HUES48 (cell line): Measurements from ENCODE around the gene IL23R.

Source experiments
- H3K27ac ChIP-seq: one replicate; pipeline ENCODE4 v1.7.0; 2013; ENCODE audit warnings: low read depth, low read length, inconsistent platforms
- H3K27me3 ChIP-seq: 2 replicates; pipeline ENCODE4 v1.6.1; 2013; ENCODE audit warnings: mild to moderate bottlenecking, low read length; ENCODE audit not compliant: control insufficient read depth, insufficient read depth
- H3K36me3 ChIP-seq: 2 replicates; pipeline ENCODE4 v1.6.1; 2013; ENCODE audit warnings: low read length; ENCODE audit not compliant: control insufficient read depth, insufficient read depth
- H3K4me1 ChIP-seq: 2 replicates; pipeline ENCODE4 v1.6.1; 2013; ENCODE audit warnings: mild to moderate bottlenecking, low read length; ENCODE audit not compliant: control insufficient read depth, insufficient read depth
- H3K4me3 ChIP-seq: 2 replicates; pipeline ENCODE4 v1.5.1; 2013; ENCODE audit warnings: mild to moderate bottlenecking, low read depth, low read length
- H3K9ac ChIP-seq: 2 replicates; pipeline ENCODE4 v1.6.1; 2013; ENCODE audit warnings: mild to moderate bottlenecking, low read depth, low read length, moderate library complexity
- H3K9me3 ChIP-seq: 2 replicates; pipeline ENCODE4 v1.6.1; 2013; ENCODE audit warnings: low read length; ENCODE audit not compliant: control insufficient read depth, insufficient read depth

The IL23R gene

DNA sequence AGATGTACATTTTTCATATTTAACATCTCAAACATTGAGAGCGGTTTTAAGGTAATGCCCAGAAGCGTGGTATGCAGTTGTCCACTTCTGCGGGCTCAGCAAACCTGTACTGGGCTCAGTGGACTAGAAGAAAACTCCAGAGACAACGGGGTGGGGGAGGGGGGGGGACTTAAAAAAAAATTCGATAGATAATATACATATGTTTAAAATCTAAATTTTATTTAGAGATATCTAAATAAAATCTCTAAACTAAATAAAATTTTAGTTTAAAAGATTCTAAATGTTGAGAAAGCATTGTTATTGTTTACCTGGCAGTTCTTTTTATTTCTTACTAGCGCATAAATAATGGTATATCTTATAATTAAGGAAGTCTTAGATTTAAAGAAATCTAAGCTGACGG lies 140.3 kb downstream of the IL23R start:
- no peaks in the 10 kb centered on the region for H3K9me3 ChIP-seq
- H3K27ac ChIP-seq = no peak overlapping the region
- peaks cover 28% of the 10 kb centered on the region for H3K27me3 ChIP-seq
- H3K4me3 ChIP-seq = no peak overlapping the region
- 0 out of 2 replicates have a peak, but pooled peaks cover 4% of the 10 kb centered on the region for H3K4me1 ChIP-seq
- no peak overlapping the region for H3K9ac ChIP-seq
- no peaks in the 10 kb centered on the region for H3K36me3 ChIP-seq

DNA sequence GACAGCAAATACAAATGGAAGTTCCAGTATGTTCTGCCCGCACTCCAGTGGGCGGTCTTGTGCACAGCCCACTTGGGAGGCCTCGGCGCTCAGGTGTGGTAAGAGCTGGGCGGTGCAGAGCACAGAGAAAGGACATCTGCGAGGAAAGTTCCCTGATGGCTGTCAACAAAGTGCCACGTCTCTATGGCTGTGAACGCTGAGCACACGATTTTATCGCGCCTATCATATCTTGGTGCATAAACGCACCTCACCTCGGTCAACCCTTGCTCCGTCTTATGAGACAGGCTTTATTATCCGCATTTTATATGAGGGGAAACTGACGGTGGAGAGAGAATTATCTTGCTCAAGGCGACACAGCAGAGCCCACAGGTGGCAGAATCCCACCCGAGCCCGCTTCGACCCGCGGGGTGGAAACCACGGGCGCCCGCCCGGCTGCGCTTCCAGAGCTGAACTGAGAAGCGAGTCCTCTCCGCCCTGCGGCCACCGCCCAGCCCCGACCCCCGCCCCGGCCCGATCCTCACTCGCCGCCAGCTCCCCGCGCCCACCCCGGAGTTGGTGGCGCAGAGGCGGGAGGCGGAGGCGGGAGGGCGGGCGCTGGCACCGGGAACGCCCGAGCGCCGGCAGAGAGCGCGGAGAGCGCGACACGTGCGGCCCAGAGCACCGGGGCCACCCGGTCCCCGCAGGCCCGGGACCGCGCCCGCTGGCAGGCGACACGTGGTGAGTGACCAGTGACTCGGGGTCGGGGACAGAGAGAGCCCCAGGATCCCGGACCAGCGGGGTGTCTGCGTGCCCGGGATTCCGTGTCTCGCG lies 141.2 kb downstream of the IL23R start, which contains the start of gene IL12RB2:
IL12RB2 (plus strand) TSS at position 623 of the 810 bp plus-strand sequence. CDS start 12,496 bp downstream, outside the sequence.
- 0 out of 2 replicates have a peak, but pooled peaks cover 4% of the 10 kb centered on the region for H3K4me1 ChIP-seq
- no peak within 1 kb of the TSS for H3K9ac ChIP-seq
- H3K27me3 ChIP-seq = peaks cover 28% of the 10 kb centered on the region
- H3K9me3 ChIP-seq = no peaks in the 10 kb centered on the region
- H3K27ac ChIP-seq = no peak within 1 kb of the TSS
- H3K4me3 ChIP-seq = peak within 1 kb of the TSS; percentile 75
- H3K36me3 ChIP-seq = no peaks in the 10 kb centered on the region

- 0 out of 2 replicates have a peak, but pooled peaks cover 4% of the 10 kb centered on the region for H3K4me1 ChIP-seq
- H3K27ac ChIP-seq = no peak overlapping the region
- peaks cover 28% of the 10 kb centered on the region for H3K27me3 ChIP-seq
- no peak overlapping the region for H3K9ac ChIP-seq
- no peaks in the 10 kb centered on the region for H3K9me3 ChIP-seq
- peak overlapping the region; percentile 75; the same call in 1 of the 2 replicates for H3K4me3 ChIP-seq
- no peaks in the 10 kb centered on the region for H3K36me3 ChIP-seq
These were observed 141.9 kb downstream of the IL23R start for GRCh38 chr1:67308136-67308535.
